Inflammatory macrophage treated with lipopolysaccharide for 1 hour (primary cell): ENCODE data around the gene TAOK3.
"Not testable (repeated sequence)": the region's sequence is repeated elsewhere in the genome, so short reads cannot be mapped to it uniquely, and the experiment has no call there.

Source experiments
- DNase-seq, 2 donors: peaks; one replicate each; pipeline ENCODE4 v3.0.0-alpha.2; 2020 to 2022

TAOK3 gene

GRCh38 chr12:118188690-118189371 is 183.9 kb downstream of the TAOK3 start:
- peak in 1 of 2 donors; percentile 22 for DNase-seq

DNA sequence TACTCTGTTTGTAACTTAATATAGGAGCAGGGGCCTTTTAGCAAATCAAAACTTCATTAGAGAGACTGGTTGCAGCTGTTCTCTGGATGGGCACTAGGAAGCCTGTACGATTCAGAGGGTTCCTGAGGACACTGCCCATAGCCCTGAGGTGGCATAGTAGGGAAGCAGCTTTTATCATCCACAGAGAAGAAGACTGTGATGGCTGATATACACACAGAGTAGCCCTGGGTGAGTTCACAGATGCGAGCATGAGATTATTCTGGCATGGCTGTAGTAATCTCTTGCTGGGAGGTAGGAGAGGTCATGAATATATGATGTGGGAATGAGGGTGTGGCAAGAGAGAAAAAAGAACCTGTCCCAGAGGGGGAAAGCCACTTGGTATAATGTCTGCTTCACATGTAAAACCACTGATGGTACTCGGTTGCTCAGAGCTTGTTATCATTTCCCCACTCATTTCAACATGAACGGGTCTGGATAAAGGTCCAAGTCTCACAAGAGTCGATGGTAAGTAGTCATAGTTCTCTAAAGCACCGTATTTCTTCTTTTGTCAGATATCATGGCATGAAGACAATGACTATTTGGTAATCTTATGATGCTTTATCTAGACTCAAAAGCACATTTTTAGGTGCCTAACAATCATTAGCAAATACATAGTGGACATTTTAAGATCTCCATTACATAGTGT is 184.8 kb downstream of the TAOK3 start:
- no peak for DNase-seq

GRCh38 chr12:118185602-118186397 is 186.9 kb downstream of the TAOK3 start:
- DNase-seq = no peak

- peak in 1 of 2 donors; percentile 30 for DNase-seq
Measured at GRCh38 chr12:118183711-118184110, 189.0 kb downstream of the TAOK3 start.

DNA sequence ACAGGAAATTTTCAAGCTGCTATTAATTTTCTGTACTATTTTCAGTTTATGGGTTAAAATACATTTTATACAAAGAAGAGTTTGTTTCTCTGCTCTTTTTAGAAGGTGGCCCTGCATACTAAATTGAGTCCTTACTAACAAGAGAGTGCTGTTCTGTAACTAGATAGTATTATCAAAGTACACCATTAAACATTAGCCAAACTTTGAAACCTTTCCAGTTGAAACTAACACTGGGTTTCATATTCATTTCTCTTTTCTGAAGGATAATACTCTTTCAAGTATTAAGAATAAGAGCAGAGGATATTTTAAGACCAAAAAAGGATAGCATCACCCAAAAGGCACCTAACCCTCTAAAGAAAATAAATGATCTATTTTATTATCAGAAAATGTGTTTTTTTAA is 189.6 kb downstream of the TAOK3 start:
- DNase-seq = no peak

- peak; percentile 94 to 98 for DNase-seq
Measured at GRCh38 chr12:118175823-118176447, 196.8 kb downstream of the TAOK3 start.

- DNase-seq = no peak
Measured at GRCh38 chr12:118166946-118167345, 205.8 kb downstream of the TAOK3 start.

GRCh38 chr12:118164798-118165486 is 207.8 kb downstream of the TAOK3 start:
- DNase-seq = no peak

DNA sequence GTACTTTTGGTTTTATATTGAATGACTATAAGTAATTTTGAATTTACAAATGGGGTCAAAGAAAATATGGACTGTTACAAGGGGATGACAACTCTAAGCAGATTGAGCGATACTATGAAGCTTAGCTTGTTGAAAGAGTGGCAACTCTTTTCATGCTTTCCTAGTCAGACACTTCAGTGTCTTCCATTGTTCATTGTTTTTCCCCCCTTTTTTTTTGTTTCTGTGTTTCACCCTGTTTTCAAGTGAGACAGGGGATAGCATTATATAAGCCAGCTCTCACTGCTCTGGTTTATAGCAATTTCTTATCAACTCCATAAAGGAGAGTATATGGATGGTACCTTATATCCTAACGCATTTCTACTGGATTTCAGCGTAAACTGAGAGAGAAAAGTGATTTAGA is 212.2 kb downstream of the TAOK3 start:
- no peak for DNase-seq

DNA sequence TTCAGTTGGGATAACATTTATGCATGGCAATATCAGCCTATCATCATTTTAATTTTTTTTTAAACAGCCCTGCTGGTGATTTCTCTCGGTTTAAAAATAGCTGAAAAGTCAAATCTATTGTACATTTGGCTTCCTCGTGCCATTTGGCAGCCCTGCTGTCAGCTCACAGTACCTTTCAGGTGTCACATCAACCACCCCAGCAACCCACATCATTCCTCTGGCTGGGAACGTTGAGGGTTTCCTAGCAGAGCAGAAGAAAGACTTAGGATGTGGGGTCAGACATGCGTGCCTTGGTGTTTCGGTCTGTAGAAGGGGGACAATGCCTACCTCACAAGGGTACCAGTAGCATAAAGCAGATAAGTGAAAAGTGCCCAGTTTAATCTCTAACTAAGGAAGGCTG is 221.0 kb downstream of the TAOK3 start:
- DNase-seq = no peak

DNA sequence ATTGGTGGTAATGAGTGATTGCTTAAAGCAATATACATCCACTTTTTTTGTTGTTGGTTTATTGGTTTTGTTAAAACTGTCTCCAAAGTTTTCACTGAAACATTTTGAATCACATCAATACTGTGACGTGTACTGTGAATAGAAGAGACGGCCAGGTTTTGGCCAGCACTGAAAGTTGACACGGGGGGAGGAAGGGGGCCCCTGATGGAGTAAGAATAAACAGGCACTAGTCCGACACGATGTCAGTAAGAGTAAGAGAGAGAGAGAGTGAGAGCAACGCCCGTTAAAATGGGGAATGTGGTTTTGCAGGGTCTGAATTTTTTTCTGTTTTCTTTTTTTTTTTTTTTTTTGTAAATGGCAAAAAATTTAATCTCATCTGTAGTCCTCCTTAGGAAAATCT is 222.1 kb downstream of the TAOK3 start:
- DNase-seq = no peak

DNA sequence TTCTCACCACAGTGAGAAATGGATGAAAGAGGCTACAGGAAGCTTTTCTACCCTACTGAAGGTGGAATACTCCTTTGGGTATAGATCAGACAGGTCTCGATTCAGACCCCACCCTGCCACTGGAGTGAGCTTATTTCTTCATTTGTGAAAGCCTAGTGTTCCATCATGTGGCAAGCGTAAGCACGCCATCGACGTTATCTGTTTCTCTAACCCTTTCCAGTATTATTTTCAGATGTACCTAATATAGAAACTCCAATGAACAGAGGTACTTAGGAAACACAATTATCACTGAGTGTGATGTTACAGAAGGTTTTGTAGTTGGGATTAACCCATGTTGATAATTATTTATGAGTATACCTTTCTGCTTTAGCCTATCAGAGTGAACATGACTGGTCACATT is 224.4 kb downstream of the TAOK3 start:
- DNase-seq = peak in 1 of 2 donors; percentile 12

DNA sequence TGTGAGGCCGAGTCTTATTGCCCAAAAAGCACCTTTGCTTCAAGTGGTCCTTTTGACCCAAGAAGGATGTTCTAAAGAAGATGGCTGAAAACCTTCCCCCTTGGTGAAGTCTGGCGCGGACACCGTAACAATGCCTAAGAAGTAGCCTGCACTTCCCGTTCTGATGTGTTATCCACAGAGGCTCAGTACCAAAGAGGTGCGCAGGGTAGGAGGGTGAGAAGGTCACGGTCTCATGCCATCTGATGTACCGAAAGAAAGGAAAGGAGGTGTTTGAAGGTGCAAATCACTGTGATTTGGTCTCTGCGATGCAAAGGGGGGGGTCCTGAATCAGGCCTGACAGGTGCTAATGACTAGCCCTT is 226.9 kb downstream of the TAOK3 start:
- DNase-seq = no peak

DNA sequence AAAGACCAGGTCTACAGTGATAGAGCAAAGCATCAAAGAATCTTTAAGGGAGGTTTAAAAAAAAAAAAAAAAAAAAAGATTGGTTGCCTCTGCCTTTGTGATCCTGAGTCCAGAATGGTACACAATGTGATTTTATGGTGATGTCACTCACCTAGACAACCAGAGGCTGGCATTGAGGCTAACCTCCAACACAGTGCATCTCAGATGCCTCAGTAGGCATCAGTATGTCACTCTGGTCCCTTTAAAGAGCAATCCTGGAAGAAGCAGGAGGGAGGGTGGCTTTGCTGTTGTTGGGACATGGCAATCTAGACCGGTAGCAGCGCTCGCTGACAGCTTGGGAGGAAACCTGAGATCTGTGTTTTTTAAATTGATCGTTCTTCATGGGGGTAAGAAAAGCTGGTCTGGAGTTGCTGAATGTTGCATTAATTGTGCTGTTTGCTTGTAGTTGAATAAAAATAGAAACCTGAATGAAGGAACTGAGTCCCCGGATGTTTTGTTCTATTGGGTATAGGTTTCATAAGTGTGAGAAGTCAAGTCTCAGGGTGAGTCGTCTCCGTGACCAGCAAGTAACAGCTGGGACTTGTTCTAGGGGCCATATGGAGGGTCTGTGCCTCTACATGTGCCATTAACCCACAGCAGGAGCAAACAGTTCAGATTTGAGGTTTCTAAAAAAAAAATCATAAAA is 227.5 kb downstream of the TAOK3 start:
- DNase-seq = peak in 1 of 2 donors; percentile 12

GRCh38 chr12:118144499-118144898 is 228.2 kb downstream of the TAOK3 start:
- DNase-seq = peak in 1 of 2 donors; percentile 14

DNA sequence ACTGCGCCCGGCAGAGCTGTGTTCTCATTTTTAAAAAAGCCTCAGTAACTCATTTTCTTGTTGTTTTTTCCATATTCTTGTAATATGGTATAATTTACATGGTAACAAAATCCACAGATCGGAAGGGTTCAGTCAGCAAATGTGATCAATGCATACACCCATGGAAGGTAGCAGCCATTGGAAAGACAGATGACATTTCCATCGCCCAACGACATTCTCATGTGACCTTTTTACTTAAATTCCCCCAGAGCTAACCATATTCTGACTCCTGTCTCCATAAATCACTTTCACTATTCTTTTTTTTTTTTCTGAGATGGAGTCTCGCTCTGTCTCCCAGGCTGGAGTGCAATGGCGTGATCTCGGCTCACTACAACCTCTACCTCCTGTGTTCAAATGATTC is 231.9 kb downstream of the TAOK3 start:
- DNase-seq = no peak

- DNase-seq = no peak
Measured at GRCh38 chr12:118137148-118137678, 235.5 kb downstream of the TAOK3 start.

GRCh38 chr12:118136559-118137003 is 236.1 kb downstream of the TAOK3 start:
- DNase-seq = peak; percentile 73 to 81

- DNase-seq = peak; percentile 80 to 88
Measured at GRCh38 chr12:118135788-118136558, 236.7 kb downstream of the TAOK3 start, which contains the start of gene PEBP1. Gene PEBP1 (plus strand): TSS chr12:118136124. CDS start chr12:118136210, 86 bp downstream.

- not testable (repeated sequence) for DNase-seq
Measured at GRCh38 chr12:118129436-118129835, 243.3 kb downstream of the TAOK3 start.

GRCh38 chr12:118127867-118128266 is 244.8 kb downstream of the TAOK3 start:
- DNase-seq = no peak
